ENCODE data around the gene MRPS9. TPM values are rescaled to one million over a fixed set of nuclear protein-coding genes. Genes with fewer than 3 reads are reported as not detected.

The MRPS9 gene
- total and polyA plus RNA-seq, 4 donors = 17.1 to 28.6 (median 19.5) TPM

DNA sequence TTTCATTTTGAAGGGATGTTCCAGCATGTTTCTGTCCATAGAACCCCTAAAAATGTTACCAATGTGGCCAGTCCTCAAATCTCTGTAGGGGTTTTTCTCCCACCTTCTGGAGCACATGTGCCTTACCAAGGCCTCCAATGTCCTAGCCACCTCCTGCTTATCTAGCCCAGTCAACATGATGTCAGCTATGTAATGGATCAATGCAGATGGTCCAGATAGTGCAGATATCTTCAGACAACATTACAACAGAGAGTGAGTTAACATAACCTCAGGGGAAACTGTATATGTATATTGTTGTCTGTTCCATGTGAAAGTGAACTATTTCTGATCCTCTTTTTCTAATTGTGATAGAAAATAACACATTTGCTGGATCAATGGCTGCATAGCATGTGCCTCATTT, 92.7 kb downstream of the MRPS9 start:
- ATAC-seq (ENCODE audit: insufficient read depth, low FRiP score) (no peak), DNase-seq (no peak)
- Histone ChIP-seq H3K4me1 (ENCODE audit: control insufficient read depth in 5 of 5, insufficient read depth in 5 of 5, low read length in 5 of 5) (no peaks in the 10 kb centered on the region), H3K4me3 (no peak overlapping the region), H3K27me3 (ENCODE audit: control insufficient read depth in 3 of 3, insufficient read depth in 3 of 3, low read length in 2 of 3) (peaks cover 0 to 3% (median 0%) of the 10 kb centered on the region in 3 donors), H3K27ac (ENCODE audit: low read depth in 1 of 2, low read length in 1 of 2) (no peak overlapping the region), H3K9ac (ENCODE audit: insufficient read depth in 1 of 2, low read length in 2 of 2) (no peak overlapping the region), H3K9me3 (ENCODE audit: control insufficient read depth in 4 of 4, insufficient read depth in 3 of 4, low read length in 3 of 4) (peaks cover 0 to 6% (median 0%) of the 10 kb centered on the region in 4 donors), H3K36me3 (ENCODE audit: control insufficient read depth in 4 of 4, insufficient read depth in 4 of 4, low read length in 4 of 4) (no peaks in the 10 kb centered on the region)
- no peak for TF ChIP-seq CTCF (IDR thresholded peaks at IDR 0.05; ENCODE audit: control extremely low read depth, extremely low read depth)

DNA sequence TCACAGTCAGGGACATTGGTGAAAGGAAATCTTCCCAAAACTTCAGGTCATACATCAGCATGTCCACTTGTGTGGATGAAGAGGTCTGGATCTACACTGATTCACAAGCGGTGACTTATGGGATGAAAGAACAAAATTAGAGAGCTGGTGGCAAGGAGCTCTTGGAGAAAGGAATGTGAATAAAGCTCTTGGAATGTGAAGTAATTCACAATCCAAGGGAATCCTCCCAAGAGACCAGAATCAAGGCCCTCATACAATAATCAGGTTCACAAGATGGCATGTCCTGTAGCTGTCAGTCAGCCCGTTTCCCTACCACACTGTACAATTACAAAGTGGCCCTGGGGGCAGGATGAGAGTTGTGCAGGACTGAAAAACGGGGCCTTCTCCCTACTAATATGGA, 96.2 kb downstream of the MRPS9 start:
- Histone ChIP-seq H3K36me3 (ENCODE audit: control insufficient read depth in 4 of 4, insufficient read depth in 4 of 4, low read length in 4 of 4) (no peaks in the 10 kb centered on the region), H3K27ac (ENCODE audit: low read depth in 1 of 2, low read length in 1 of 2) (no peak overlapping the region), H3K4me3 (no peak overlapping the region), H3K27me3 (ENCODE audit: control insufficient read depth in 3 of 3, insufficient read depth in 3 of 3, low read length in 2 of 3) (peaks cover 0 to 3% (median 0%) of the 10 kb centered on the region in 3 donors), H3K9ac (ENCODE audit: insufficient read depth in 1 of 2, low read length in 2 of 2) (no peak overlapping the region), H3K4me1 (ENCODE audit: control insufficient read depth in 5 of 5, insufficient read depth in 5 of 5, low read length in 5 of 5) (no peaks in the 10 kb centered on the region), H3K9me3 (ENCODE audit: control insufficient read depth in 4 of 4, insufficient read depth in 3 of 4, low read length in 3 of 4) (peaks cover 0 to 2% (median 0%) of the 10 kb centered on the region in 4 donors)
- 74 to 80% methylated on average over 3 of the region's 3 CpGs for WGBS, 2 donors
- no peak for TF ChIP-seq CTCF (IDR thresholded peaks at IDR 0.05; ENCODE audit: control extremely low read depth, extremely low read depth)
- DNase-seq (no peak), ATAC-seq (ENCODE audit: insufficient read depth, low FRiP score) (no peak)

- TF ChIP-seq CTCF (IDR thresholded peaks at IDR 0.05; ENCODE audit: control extremely low read depth, extremely low read depth) = no peak
Observed at GRCh38 chr2:105135436-105135835, 97.6 kb downstream of the MRPS9 start.

DNA sequence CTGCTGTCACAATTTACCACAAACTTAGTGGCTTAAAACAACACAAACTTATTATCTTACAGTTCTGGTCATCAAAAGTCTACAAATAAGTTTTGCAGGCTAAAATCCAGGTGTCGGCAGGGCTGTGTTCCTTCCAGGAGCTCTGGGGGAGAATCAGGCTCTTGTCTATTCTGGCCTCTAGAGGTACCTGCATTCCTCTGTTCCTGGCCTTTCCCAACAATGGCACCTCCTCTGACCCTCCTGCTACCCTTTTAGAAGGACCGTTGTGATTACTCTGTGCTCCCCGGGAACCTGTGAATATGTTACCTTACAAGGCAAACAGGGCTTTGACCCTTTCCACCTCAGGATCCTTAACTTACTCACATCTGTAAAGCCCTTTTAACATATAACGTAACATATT, 98.5 kb downstream of the MRPS9 start:
- WGBS, 2 donors = 80 to 89% methylated on average over 4 of the region's 4 CpGs
- ATAC-seq (ENCODE audit: insufficient read depth, low FRiP score) (no peak), DNase-seq (no peak)
- H3K4me1 ChIP-seq (ENCODE audit: control insufficient read depth in 5 of 5, insufficient read depth in 5 of 5, low read length in 5 of 5) = no peaks in the 10 kb centered on the region
- H3K27ac ChIP-seq (ENCODE audit: low read depth in 1 of 2, low read length in 1 of 2) = no peak overlapping the region
- H3K9ac ChIP-seq (ENCODE audit: insufficient read depth in 1 of 2, low read length in 2 of 2) = no peak overlapping the region
- no peak overlapping the region for H3K4me3 ChIP-seq
- peaks cover 0 to 3% (median 0%) of the 10 kb centered on the region in 3 donors for H3K27me3 ChIP-seq (ENCODE audit: control insufficient read depth in 3 of 3, insufficient read depth in 3 of 3, low read length in 2 of 3)
- H3K36me3 ChIP-seq (ENCODE audit: control insufficient read depth in 4 of 4, insufficient read depth in 4 of 4, low read length in 4 of 4) = no peaks in the 10 kb centered on the region
- peaks cover 0 to 4% (median 0%) of the 10 kb centered on the region in 4 donors for H3K9me3 ChIP-seq (ENCODE audit: control insufficient read depth in 4 of 4, insufficient read depth in 3 of 4, low read length in 3 of 4)
- TF ChIP-seq CTCF (IDR thresholded peaks at IDR 0.05; ENCODE audit: control extremely low read depth, extremely low read depth) = no peak

More at GRCh38 chr2:105135436-105135835, 97.6 kb downstream of the MRPS9 start:
- ATAC-seq (ENCODE audit: insufficient read depth, low FRiP score) (no peak), DNase-seq (no peak)
- H3K36me3 ChIP-seq (ENCODE audit: control insufficient read depth in 4 of 4, insufficient read depth in 4 of 4, low read length in 4 of 4) = no peaks in the 10 kb centered on the region
- no peak overlapping the region for H3K4me3 ChIP-seq
- no peak overlapping the region for H3K9ac ChIP-seq (ENCODE audit: insufficient read depth in 1 of 2, low read length in 2 of 2)
- H3K27ac ChIP-seq (ENCODE audit: low read depth in 1 of 2, low read length in 1 of 2) = no peak overlapping the region
- peaks cover 0 to 3% (median 0%) of the 10 kb centered on the region in 3 donors for H3K27me3 ChIP-seq (ENCODE audit: control insufficient read depth in 3 of 3, insufficient read depth in 3 of 3, low read length in 2 of 3)
- 86 to 88% methylated on average over 6 of the region's 6 CpGs for WGBS, 2 donors
- H3K4me1 ChIP-seq (ENCODE audit: control insufficient read depth in 5 of 5, insufficient read depth in 5 of 5, low read length in 5 of 5) = no peaks in the 10 kb centered on the region
- H3K9me3 ChIP-seq (ENCODE audit: control insufficient read depth in 4 of 4, insufficient read depth in 3 of 4, low read length in 3 of 4) = peaks cover 0 to 2% (median 0%) of the 10 kb centered on the region in 4 donors
